OCI-LY3 (cell line): ENCODE measurements around the gene IGF2.

Experiments used
- H2AFZ ChIP-seq: fragments of 200-600, 300-600 bp; shearing (Covaris generic); 2 replicates; pipeline ENCODE4 v1.6.0; 2014; ENCODE audit warnings: antibody characterized with exemption, low read depth, low read length
- H3K27ac ChIP-seq: fragments of 200-600, 300-600 bp; sonication (generic); 2 replicates; pipeline ENCODE4 v1.5.1; 2014; ENCODE audit warnings: mild to moderate bottlenecking, low read length, moderate library complexity, mixed read lengths
- H3K27me3 ChIP-seq: fragments of 200-600, 300-600 bp; sonication (generic); 2 replicates; pipeline ENCODE4 v1.6.1; 2014; ENCODE audit warnings: low read depth, low read length, mixed read lengths
- H3K36me3 ChIP-seq: fragments of 200-600, 300-600 bp; sonication (generic); replicated peaks from 2 replicates; pipeline ENCODE3; 2014; ENCODE audit warnings: low read depth, low read length, mixed read lengths
- H3K4me1 ChIP-seq: fragments of 300-600, 200-600 bp; sonication (generic); 2 replicates; pipeline ENCODE4 v1.6.1; 2014; ENCODE audit warnings: low read length, mixed read lengths
- H3K4me2 ChIP-seq: fragments of 200-600, 300-600 bp; sonication (generic); 2 replicates; pipeline ENCODE4 v1.6.1; 2014; ENCODE audit warnings: low read length, mixed read lengths
- H3K4me3 ChIP-seq: fragments of 300-600, 200-600 bp; sonication (generic); 2 replicates; pipeline ENCODE4 v1.5.1; 2014; ENCODE audit warnings: antibody characterized with exemption, mild to moderate bottlenecking, low read length, moderate library complexity
- H3K79me2 ChIP-seq: fragments of 300-600, 200-600 bp; shearing (Covaris generic); 2 replicates; pipeline ENCODE4 v1.6.1; 2014; ENCODE audit warnings: mild to moderate bottlenecking, low read length, mixed read lengths
- H3K9ac ChIP-seq: fragments of 300-600, 200-600 bp; shearing (Covaris generic); 2 replicates; pipeline ENCODE4 v1.6.0; 2014; ENCODE audit warnings: mild to moderate bottlenecking, low read length, moderate library complexity
- H3K9me3 ChIP-seq: fragments of 200-600, 300-600 bp; shearing (Covaris generic); 2 replicates; pipeline ENCODE4 v1.6.1; 2014; ENCODE audit warnings: low read length, mixed read lengths; ENCODE audit not compliant: insufficient read depth
- H4K20me1 ChIP-seq: fragments of 200-600, 300-600 bp; sonication (generic); 2 replicates; pipeline ENCODE4 v1.6.1; 2016; ENCODE audit warnings: low read length, mixed read lengths; ENCODE audit not compliant: insufficient read depth
- CTCF ChIP-seq: fragments of 200-600, 300-600 bp; sonication (generic); IDR thresholded peaks from 2 replicates; pipeline ENCODE4 v1.5.1; 2014; ENCODE audit warnings: antibody characterized with exemption, low read length, low read depth
- EZH2phosphoT487 ChIP-seq: fragments of 200-600 bp; shearing (Covaris generic); IDR thresholded peaks from 2 replicates; pipeline ENCODE4 v1.6.1; 2018; ENCODE audit warnings: antibody characterized with exemption, mixed run types, low read depth

Gene IGF2

DNA sequence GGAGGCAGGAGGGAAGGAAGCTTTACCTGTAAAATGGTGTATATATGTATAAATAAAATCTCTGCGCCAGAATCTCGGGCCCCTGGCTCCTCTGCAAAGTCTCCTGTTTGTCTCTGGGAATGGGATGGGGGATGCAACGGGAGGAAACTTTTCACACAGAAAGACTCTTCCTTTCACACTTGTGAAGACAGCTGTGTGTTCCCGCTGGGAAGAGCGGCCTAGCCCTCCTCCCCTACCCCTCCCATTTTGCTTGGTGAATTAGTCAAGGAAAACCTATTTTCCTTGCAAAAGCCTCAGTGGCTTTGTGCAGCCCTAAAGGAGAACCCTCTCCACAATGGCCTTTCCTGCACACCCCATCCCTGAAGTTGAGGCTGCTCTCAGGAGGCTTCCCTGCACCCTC is 9.4 kb upstream of the IGF2 start:
- H3K9me3 ChIP-seq: no peaks in the 10 kb centered on the region
- H3K36me3 ChIP-seq: no peaks in the 10 kb centered on the region
- H3K79me2 ChIP-seq: no peaks in the 10 kb centered on the region
- no peak overlapping the region for H3K4me3 ChIP-seq
- no peaks in the 10 kb centered on the region for H4K20me1 ChIP-seq
- H3K27me3 ChIP-seq: peaks cover 73% of the 10 kb centered on the region
- no peak overlapping the region for H2AFZ ChIP-seq
- H3K4me2 ChIP-seq: no peak overlapping the region
- H3K27ac ChIP-seq: no peak overlapping the region
- no peak overlapping the region for H3K9ac ChIP-seq
- peaks cover 17% of the 10 kb centered on the region for H3K4me1 ChIP-seq
- TF ChIP-seq EZH2phosphoT487: no peak
- TF ChIP-seq CTCF: no peak

- no peaks in the 10 kb centered on the region for H4K20me1 ChIP-seq
- TF ChIP-seq EZH2phosphoT487: no peak
- no peak for TF ChIP-seq CTCF
- peaks cover 77% of the 10 kb centered on the region for H3K27me3 ChIP-seq
- H3K9ac ChIP-seq: no peak overlapping the region
- no peaks in the 10 kb centered on the region for H3K9me3 ChIP-seq
- no peaks in the 10 kb centered on the region for H3K36me3 ChIP-seq
- no peak overlapping the region for H3K27ac ChIP-seq
- H3K4me1 ChIP-seq: peaks cover 28% of the 10 kb centered on the region
- H3K4me2 ChIP-seq: no peak overlapping the region
- no peak overlapping the region for H2AFZ ChIP-seq
- H3K4me3 ChIP-seq: no peak overlapping the region
- no peaks in the 10 kb centered on the region for H3K79me2 ChIP-seq
These were observed 8.2 kb upstream of the IGF2 start for GRCh38 chr11:2147391-2147790.

- TF ChIP-seq CTCF (no peak), EZH2phosphoT487 (no peak)
- Histone ChIP-seq H3K36me3 (no peaks in the 10 kb centered on the region), H3K4me2 (no peak overlapping the region), H3K9ac (no peak overlapping the region), H2AFZ (no peak overlapping the region), H3K27me3 (peaks cover 89% of the 10 kb centered on the region), H3K79me2 (no peaks in the 10 kb centered on the region), H3K4me3 (no peak overlapping the region), H3K4me1 (peaks cover 38% of the 10 kb centered on the region), H3K27ac (no peak overlapping the region), H3K9me3 (no peaks in the 10 kb centered on the region), H4K20me1 (no peaks in the 10 kb centered on the region)
These were observed 6.9 kb upstream of the IGF2 start for GRCh38 chr11:2146051-2146450.

DNA sequence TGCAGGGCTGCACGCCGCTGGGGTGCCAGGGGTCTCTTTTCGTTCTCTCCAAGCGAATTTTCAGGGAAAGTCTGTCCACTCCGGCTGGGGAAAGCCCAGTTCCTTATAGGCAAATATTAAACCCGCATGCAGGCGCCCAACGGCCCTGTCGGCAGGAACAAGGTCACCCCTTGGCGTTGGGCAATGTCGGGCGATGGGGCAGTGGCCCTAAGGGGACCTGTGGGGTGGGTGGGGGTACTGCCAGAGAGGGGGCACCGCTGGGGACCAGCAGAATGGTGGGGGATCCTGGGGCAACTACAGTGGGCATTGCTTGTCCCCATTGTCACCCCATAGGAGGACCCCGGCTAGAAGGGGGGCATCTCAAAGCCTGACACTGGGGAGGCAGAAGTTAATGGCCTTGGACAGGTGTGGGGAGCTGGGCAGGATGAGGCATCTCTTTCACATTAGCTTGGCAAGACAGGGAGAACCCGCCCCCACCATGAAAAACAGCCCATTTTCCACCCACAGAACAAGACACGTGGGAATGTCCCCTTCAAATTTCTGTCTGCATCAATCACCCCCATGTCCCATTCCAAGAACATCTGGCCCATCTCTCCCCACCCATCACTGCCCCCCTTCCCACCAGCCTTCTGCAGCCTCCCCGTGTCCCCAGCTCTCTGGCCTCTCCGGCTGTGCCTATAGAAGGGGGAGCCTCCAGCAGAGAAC is 5.5 kb upstream of the IGF2 start:
- Histone ChIP-seq H3K4me2 (peak overlapping the region; percentile 52), H3K4me3 (peak overlapping the region; percentile 67)
- TF ChIP-seq EZH2phosphoT487 (no peak), CTCF (no peak)

More for the DNA sequence above, 5.5 kb upstream of the IGF2 start:
- Histone ChIP-seq H3K4me1 (peaks cover 39% of the 10 kb centered on the region), H3K27ac (no peak overlapping the region), H4K20me1 (no peaks in the 10 kb centered on the region), H3K9ac (no peak overlapping the region), H3K9me3 (no peaks in the 10 kb centered on the region), H3K27me3 (peaks cover 78% of the 10 kb centered on the region), H3K36me3 (no peaks in the 10 kb centered on the region), H2AFZ (no peak overlapping the region), H3K79me2 (no peaks in the 10 kb centered on the region)
